K562 (cell line): ENCODE results near the gene GUCY1A2. TPM values are rescaled to one million over a fixed set of nuclear protein-coding genes. Genes with fewer than 3 reads are reported as not detected.

Source experiments
- ATAC-seq: fragments of 200-7000 bp; cut with Tn5 transposase; 3 replicates; pipeline ENCODE4 v1.9.1; 2020; ENCODE audit warnings: moderate library complexity
- BruUV-seq: library from RNA; stranded (reverse); fragments of 400-500 nt; replicated peaks from 2 replicates; lab custom pipeline; 2021; lab: Mats Ljungman, UMichigan
- CTCF ChIA-PET: fragments of 300-600 bp; formaldehyde crosslinking; extraction: SDS; loops from one replicate; lab custom pipeline; 2021; ENCODE audit warnings: low intra/inter-chr PET ratio; lab: Yijun Ruan, JAX
- POLR2A ChIA-PET: fragments of 300-600, 350-650 bp; sonication (Branson Sonifier 250); formaldehyde crosslinking; extraction: SDS; loops from one replicate; lab custom pipeline; 2021; ENCODE audit warnings: antibody characterized with exemption, inconsistent platforms; lab: Yijun Ruan, JAX
- DNase-seq, 4 experiments: peaks; one replicate each; pipeline versions ENCODE4 v3.0.0 to v3.0.0-alpha.2; 2011 to 2018; ENCODE audit warnings: low spot score in 3 of 4, mixed read lengths in 3 of 4; ENCODE audit errors: extremely low read depth in 1 of 4
- FAIRE-seq: peaks from 2 replicates; lab custom pipeline; 2011; peaks lifted over from hg19 to GRCh38; lab: Jason Lieb, UNC
- H2AFZ ChIP-seq: 2 replicates; pipeline ENCODE4 v1.6.0; 2011; ENCODE audit warnings: low read depth, low read length, control low read depth, inconsistent platforms
- H3K27ac ChIP-seq: fragments of 200-600 bp; 3 replicates; pipeline ENCODE4 v1.8.0; 2011; ENCODE audit warnings: low read depth, mild to moderate bottlenecking, control low read depth, inconsistent platforms, low read length, moderate library complexity, mixed read lengths; ENCODE audit errors: extremely low read depth
- H3K27me3 ChIP-seq, 2 experiments: fragments of 300-600 bp in 1 of 2; 2 replicates in 1 of 2; 3 replicates in 1 of 2; pipeline versions ENCODE4 v1.6.0 to v1.8.0; 2011; ENCODE audit warnings: inconsistent platforms in 2 of 2, low read length in 2 of 2, mild to moderate bottlenecking in 1 of 2, mixed read lengths in 1 of 2, moderate library complexity in 1 of 2; ENCODE audit not compliant: control insufficient read depth in 2 of 2, insufficient read depth in 2 of 2
- H3K36me3 ChIP-seq: fragments of 300-600 bp; 3 replicates; pipeline ENCODE4 v1.8.0; 2011; ENCODE audit warnings: mild to moderate bottlenecking, low read length, inconsistent platforms; ENCODE audit not compliant: control insufficient read depth, insufficient read depth
- H3K4me1 ChIP-seq, 2 experiments: fragments of 200-600 bp in 1 of 2; replicated peaks in 1 of 2; 2 replicates in 1 of 2; 3 replicates in 1 of 2; pipeline versions ENCODE4 v1.5.1 to v1.8.0; 2011; ENCODE audit warnings: inconsistent platforms in 2 of 2, low read length in 2 of 2, mild to moderate bottlenecking in 1 of 2, mixed read lengths in 1 of 2, moderate library complexity in 1 of 2; ENCODE audit not compliant: control insufficient read depth in 2 of 2, insufficient read depth in 2 of 2
- H3K4me2 ChIP-seq: 2 replicates; pipeline ENCODE4 v1.6.1; 2011; ENCODE audit warnings: low read length, control low read depth, inconsistent platforms, mixed read lengths; ENCODE audit not compliant: insufficient read depth
- H3K4me3 ChIP-seq: fragments of 200-600 bp; sonication (generic), shearing (Covaris generic); 2 replicates; pipeline ENCODE4 v1.5.1; 2016; ENCODE audit warnings: control low read depth, inconsistent platforms
- H3K79me2 ChIP-seq: fragments of 200-600 bp; 3 replicates; pipeline ENCODE4 v1.8.0; 2011; ENCODE audit warnings: low read length, inconsistent platforms; ENCODE audit not compliant: control insufficient read depth, insufficient read depth
- H3K9ac ChIP-seq, 2 experiments: 2 replicates each; pipeline versions ENCODE4 v1.6.0 to v1.6.1; 2011; ENCODE audit warnings: low read depth in 2 of 2, low read length in 2 of 2, control low read depth in 1 of 2, inconsistent platforms in 1 of 2, mild to moderate bottlenecking in 1 of 2, mixed read lengths in 1 of 2; ENCODE audit not compliant: insufficient read depth in 1 of 2
- H3K9me1 ChIP-seq: one replicate; pipeline ENCODE4 v1.6.0; 2011; ENCODE audit warnings: inconsistent platforms, mild to moderate bottlenecking, low read length, moderate library complexity; ENCODE audit not compliant: control insufficient read depth, insufficient read depth
- H3K9me3 ChIP-seq: replicated peaks from 2 replicates; pipeline ENCODE4 v1.5.1; 2011; ENCODE audit warnings: low read depth, low read length, inconsistent platforms; ENCODE audit not compliant: control insufficient read depth, insufficient read depth
- H4K20me1 ChIP-seq: replicated peaks from 2 replicates; pipeline ENCODE4 v1.6.1; 2011; ENCODE audit warnings: low read length, inconsistent platforms, mixed read lengths; ENCODE audit not compliant: control insufficient read depth, insufficient read depth
- AFF1 ChIP-seq, 2 experiments: fragments of 450-650 bp; IDR thresholded peaks; 2 replicates each; pipeline ENCODE4 v1.6.1; 2018; ENCODE audit warnings: mild to moderate bottlenecking in 2 of 2, low read depth in 1 of 2; ENCODE audit not compliant: partially characterized antibody in 2 of 2
- C11orf30 ChIP-seq: fragments of 450-650 bp; IDR thresholded peaks from 2 replicates; pipeline ENCODE4 v1.6.1; 2016; ENCODE audit warnings: low read depth, mild to moderate bottlenecking
- DPF2 ChIP-seq: fragments of 450-650 bp; IDR thresholded peaks from 2 replicates; pipeline ENCODE4 v1.6.1; 2016
- HDGF ChIP-seq: fragments of 450-650 bp; IDR thresholded peaks from 2 replicates; pipeline ENCODE4 v1.6.1; 2016
- HMGN3 ChIP-seq: IDR thresholded peaks from 2 replicates; pipeline ENCODE4 v1.6.1; 2011; ENCODE audit warnings: borderline replicate concordance, low read depth, mild to moderate bottlenecking, mixed read lengths, low read length; ENCODE audit not compliant: insufficient read length; ENCODE audit errors: extremely low read depth
- HMGXB4 ChIP-seq: sonication (generic); formaldehyde crosslinking; IDR thresholded peaks from 2 replicates; pipeline ENCODE4 v1.8.1; 2023; ENCODE audit warnings: mild to moderate bottlenecking, missing genetic modification reagents
- HSF4 ChIP-seq: fragments of 250-450 bp; sonication (Bioruptor Pico); IDR thresholded peaks from 2 replicates; pipeline ENCODE4 v2.1.2; 2022; ENCODE audit warnings: mild to moderate bottlenecking, moderate library complexity, borderline replicate concordance
- ILF3 ChIP-seq: fragments of 450-650 bp; IDR thresholded peaks from 2 replicates; pipeline ENCODE4 v1.6.1; 2018; ENCODE audit warnings: antibody characterized with exemption, mild to moderate bottlenecking, moderate library complexity, borderline replicate concordance
- KLF1 ChIP-seq: fragments of 450-650 bp; IDR thresholded peaks from 2 replicates; pipeline ENCODE4 v1.6.1; 2016; ENCODE audit warnings: missing genetic modification characterization, missing compliant biosample characterization
- RBFOX2 ChIP-seq: fragments of 200-400 bp; formaldehyde crosslinking; IDR thresholded peaks from 2 replicates; pipeline ENCODE4 v1.6.1; 2017; ENCODE audit warnings: low read depth, mild to moderate bottlenecking, low read length, moderate library complexity
- SRSF7 ChIP-seq: fragments of 200-400 bp; formaldehyde crosslinking; optimal IDR thresholded peaks from 2 replicates; pipeline ENCODE3; 2017; ENCODE audit warnings: mild to moderate bottlenecking, low read depth, low read length
- TARDBP ChIP-seq: fragments of 450-650 bp; IDR thresholded peaks from 2 replicates; pipeline ENCODE4 v1.6.1; 2016
- ZBED1 ChIP-seq: IDR thresholded peaks from 2 replicates; pipeline ENCODE4 v1.6.1; 2014
- ZNF431 ChIP-seq: sonication (generic); formaldehyde crosslinking; IDR thresholded peaks from 2 replicates; pipeline ENCODE4 v1.8.0; 2022; ENCODE audit warnings: mild to moderate bottlenecking, missing genetic modification reagents
- ZNF668 ChIP-seq: fragments of 250-450 bp; sonication (Bioruptor Pico); IDR thresholded peaks from 2 replicates; pipeline ENCODE4 v1.8.0; 2022; ENCODE audit warnings: mild to moderate bottlenecking, inconsistent platforms
- WGBS: fragments of 100-300 bp; shearing (Covaris generic); methylation state at CpG from one replicate; pipeline ENCODE4 v1.1.6; 2016; ENCODE audit warnings: low coverage, mixed read lengths; ENCODE audit not compliant: insufficient coverage; ENCODE audit errors: missing lambda C conversion rate; 5-methylcytosine and 5-hydroxymethylcytosine counted together
- in situ Hi-C: fragments of 300-500 bp; cut with MboI; formaldehyde crosslinking; loops from 4 replicates; pipeline ENCODE4 v1.15.0; 2018; ENCODE audit warnings: inconsistent platforms, mixed read lengths
- intact Hi-C: fragments of 100-400 bp; cut with micrococcal nuclease; formaldehyde crosslinking; loops from 2 replicates; pipeline ENCODE4 v1.14.2; 2022
- polyA plus RNA-seq, 8 experiments: library from polyadenylated mRNA; depleted of rRNA in 4 of 8; stranded (reverse) in 5 of 8; unstranded in 3 of 8; fragments of >200 nt; fragmentation: Nextera tagmentation in 2 of 8; fragmentation: Illumina TruSeq in 1 of 8; extraction: Ambion mirVana in 2 of 8; extraction: Trizol in 1 of 8; gene quantifications; 2 replicates each; pipeline versions ENCODE4 v1.2.1 to v1.2.3, GENCODE V29; 2011 to 2014; ENCODE audit warnings: inconsistent platforms in 1 of 8, missing spikeins in 1 of 8
- total RNA-seq, 7 experiments: library from RNA; depleted of rRNA in 6 of 7; stranded (reverse); fragments of >200 nt in 6 of 7; fragmentation: Illumina TruSeq in 2 of 7; extraction: Trizol in 2 of 7; gene quantifications; 2 replicates each; pipeline versions ENCODE4 v1.2.1 to v1.2.3, GENCODE V29; 2011 to 2021; ENCODE audit warnings: low replicate concordance in 1 of 7

GUCY1A2 gene
- total and polyA plus RNA-seq, 9 of the 15 experiments (the other 6 are each of a cell fraction or from before 2014, with no cell fraction given), result under 0.01 to 0.04 TPM; not detected in 7

GRCh38 chr11:106988151-106989077 is 29.9 kb downstream of the GUCY1A2 start:
- no peaks in the 10 kb centered on the region for H3K9me1 ChIP-seq
- H3K4me2 ChIP-seq, result no peak overlapping the region
- DNase-seq (no peak), FAIRE-seq (no peak), ATAC-seq (no peak)
- H3K36me3 ChIP-seq, result no peaks in the 10 kb centered on the region
- 0% methylated on average over 2 of the region's 2 CpGs for WGBS
- BruUV-seq, result no TSS peak
- no peak overlapping the region for H2AFZ ChIP-seq
- ChIA-PET POLR2A (no interaction called here), CTCF (no interaction called here)
- H3K79me2 ChIP-seq, result no peaks in the 10 kb centered on the region
- no peaks in the 10 kb centered on the region for H4K20me1 ChIP-seq
- no peak overlapping the region for H3K4me3 ChIP-seq
- H3K27ac ChIP-seq, result no peak overlapping the region
- H3K9me3 ChIP-seq, result peaks cover 1% of the 10 kb centered on the region; the same call in 1 of the 2 replicates
- H3K9ac ChIP-seq, result no peak overlapping the region
- H3K4me1 ChIP-seq, result no peaks in the 10 kb centered on the region
- H3K27me3 ChIP-seq, result no peaks in the 10 kb centered on the region
- intact Hi-C loops (no loop called here), in situ Hi-C loops (no loop called here)
- no peak for TF ChIP-seq ZNF668 (CRISPR knock-in tag)
- no peak for TF ChIP-seq SRSF7
- no peak for TF ChIP-seq HSF4 (CRISPR knock-in tag)
- TF ChIP-seq DPF2, result no peak
- TF ChIP-seq TARDBP, result no peak
- TF ChIP-seq HMGXB4 (CRISPR knock-in tag), result no peak
- TF ChIP-seq C11orf30, result no peak
- no peak for TF ChIP-seq AFF1 (IDR thresholded peaks at IDR 0.05; ENCODE audit: low read depth in 1 of 2, partially characterized antibody in 2 of 2)
- TF ChIP-seq RBFOX2, result no peak
- TF ChIP-seq ZBED1, result no peak
- TF ChIP-seq KLF1 (tag), result no peak
- TF ChIP-seq ILF3, result no peak
- TF ChIP-seq ZNF431 (CRISPR knock-in tag), result no peak
- no peak for TF ChIP-seq HDGF
- TF ChIP-seq HMGN3, result no peak
